A673 (cell line): ENCODE data around the gene ISYNA1. TPM values are rescaled to one million over a fixed set of nuclear protein-coding genes. Genes with fewer than 3 reads are reported as not detected.

Source experiments
- BruUV-seq: library from RNA; stranded (reverse); fragments of 400-500 nt; replicated peaks from 2 replicates; lab custom pipeline; 2021; lab: Mats Ljungman, UMichigan
- CTCF ChIA-PET: fragments of 300-600 bp; sonication (Branson Sonifier 250); formaldehyde crosslinking; loops from one replicate; lab custom pipeline; 2022; ENCODE audit warnings: antibody characterized with exemption; lab: Charles Lee
- POLR2A ChIA-PET: fragments of 300-600 bp; sonication (Branson Sonifier 250); formaldehyde crosslinking; loops from one replicate; lab custom pipeline; 2022; ENCODE audit warnings: antibody characterized with exemption; ENCODE audit not compliant: low non-redundant PET; lab: Charles Lee
- DNase-seq: peaks from one replicate; pipeline ENCODE4 v3.0.0-alpha.2; 2015; ENCODE audit warnings: low spot score
- H3K27ac ChIP-seq: fragments of 200-600 bp; sonication (generic); 2 replicates; pipeline ENCODE4 v1.5.1; 2016; ENCODE audit warnings: mixed run types, low read depth, mild to moderate bottlenecking, mixed read lengths, antibody characterized with exemption, low read length; ENCODE audit not compliant: poor library complexity, severe bottlenecking
- H3K27me3 ChIP-seq: fragments of 200-600 bp; sonication (generic); replicated peaks from 2 replicates; pipeline ENCODE4 v1.6.1; 2017; ENCODE audit warnings: mixed run types, low read depth, mild to moderate bottlenecking, mixed read lengths, antibody characterized with exemption, low read length; ENCODE audit not compliant: insufficient read depth, poor library complexity
- H3K36me3 ChIP-seq: fragments of 200-600 bp; sonication (generic); 2 replicates; pipeline ENCODE4 v1.6.1; 2016; ENCODE audit warnings: mixed run types, mild to moderate bottlenecking, mixed read lengths, antibody characterized with exemption, low read length; ENCODE audit not compliant: insufficient read depth, poor library complexity, severe bottlenecking
- H3K4me1 ChIP-seq: fragments of 200-600 bp; sonication (generic); 2 replicates; pipeline ENCODE4 v1.6.1; 2017; ENCODE audit warnings: mixed run types, mild to moderate bottlenecking, mixed read lengths, antibody characterized with exemption, low read length; ENCODE audit not compliant: insufficient read depth, poor library complexity, severe bottlenecking
- H3K4me3 ChIP-seq: fragments of 200-600 bp; sonication (generic); 2 replicates; pipeline ENCODE4 v1.5.1; 2016; ENCODE audit warnings: low read depth, mixed run types, mild to moderate bottlenecking, mixed read lengths, low read length; ENCODE audit not compliant: poor library complexity, severe bottlenecking
- H3K9me3 ChIP-seq: fragments of 200-600 bp; sonication (generic); 2 replicates; pipeline ENCODE4 v1.6.1; 2016; ENCODE audit warnings: mixed run types, low read depth, mild to moderate bottlenecking, mixed read lengths, antibody characterized with exemption, low read length; ENCODE audit not compliant: poor library complexity, severe bottlenecking
- EZH2 ChIP-seq: fragments of 200-600 bp; sonication (generic); IDR thresholded peaks from 2 replicates; pipeline ENCODE4 v1.6.1; 2017; ENCODE audit warnings: borderline replicate concordance, low read depth, mild to moderate bottlenecking, mixed read lengths, antibody characterized with exemption, low read length; ENCODE audit not compliant: poor library complexity, severe bottlenecking
- intact Hi-C: fragments of 100-400 bp; cut with micrococcal nuclease; formaldehyde crosslinking; loops from one replicate; pipeline ENCODE4 v1.10.0; 2022; ENCODE audit not compliant: unreplicated experiment
- total RNA-seq: library from RNA; stranded (reverse); gene quantifications from 2 replicates; pipeline ENCODE4 v1.2.3, GENCODE V29; 2021
- TF ChIP-seq, protein P1 (sequence below): fragments of 300-800, 200-600 bp; sonication (generic); conservative IDR thresholded peaks from 2 replicates; pipeline ENCODE4 v1.5.1; 2017; ENCODE audit warnings: low read depth, mild to moderate bottlenecking, antibody characterized with exemption, low read length, moderate library complexity, mixed read lengths

The ISYNA1 gene
- total RNA-seq, 1 experiment from 2014 or later: 153 TPM

DNA sequence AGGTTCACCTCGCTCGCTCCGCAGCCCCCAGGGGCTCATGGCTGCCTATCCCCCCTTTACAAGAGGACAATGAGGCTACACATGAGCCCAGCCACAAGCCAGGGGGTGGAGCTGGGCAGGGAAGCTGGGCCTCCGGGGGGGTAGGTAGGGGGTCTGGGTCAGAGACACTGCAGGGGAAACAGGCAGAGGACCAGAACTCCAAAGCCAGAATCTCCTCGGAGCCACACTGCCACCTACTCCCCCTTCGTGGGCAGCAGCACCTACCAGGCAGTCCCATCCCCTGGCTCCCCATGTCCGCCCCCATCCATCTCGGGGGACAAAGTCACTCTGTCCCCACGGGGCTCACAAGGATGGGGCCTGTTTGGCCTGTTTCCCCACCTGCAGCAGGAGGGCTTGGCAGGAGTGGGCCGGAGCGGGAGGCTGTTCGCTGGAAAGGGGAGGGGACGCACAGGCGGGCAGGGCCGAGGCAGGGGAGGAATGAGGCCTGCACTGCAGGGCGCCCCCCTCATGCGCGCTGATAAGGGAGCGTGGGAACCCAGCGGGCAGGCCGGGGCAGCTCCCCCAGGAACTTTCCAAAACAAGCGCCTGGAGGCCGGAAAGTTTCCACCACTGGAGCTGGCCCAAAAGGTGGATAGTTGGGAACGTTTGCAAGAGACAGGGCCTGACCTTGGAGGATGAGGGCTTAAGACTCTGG lies 545 bp upstream of the ISYNA1 start:
- BruUV-seq: no TSS peak
- ChIA-PET POLR2A (interaction anchor here (0.6 kb wide), 1 partner anchor 528 kb away, joined by 12 read pairs; no protein-coding TSS in a partner anchor), CTCF (interaction anchor here (0.8 to 2.0 kb wide), 2 partner anchors 13 to 23 kb away, joined by 3 to 5 read pairs; no protein-coding TSS in a partner anchor)
- no peak for TF ChIP-seq EZH2
- TF ChIP-seq, protein P1, sequence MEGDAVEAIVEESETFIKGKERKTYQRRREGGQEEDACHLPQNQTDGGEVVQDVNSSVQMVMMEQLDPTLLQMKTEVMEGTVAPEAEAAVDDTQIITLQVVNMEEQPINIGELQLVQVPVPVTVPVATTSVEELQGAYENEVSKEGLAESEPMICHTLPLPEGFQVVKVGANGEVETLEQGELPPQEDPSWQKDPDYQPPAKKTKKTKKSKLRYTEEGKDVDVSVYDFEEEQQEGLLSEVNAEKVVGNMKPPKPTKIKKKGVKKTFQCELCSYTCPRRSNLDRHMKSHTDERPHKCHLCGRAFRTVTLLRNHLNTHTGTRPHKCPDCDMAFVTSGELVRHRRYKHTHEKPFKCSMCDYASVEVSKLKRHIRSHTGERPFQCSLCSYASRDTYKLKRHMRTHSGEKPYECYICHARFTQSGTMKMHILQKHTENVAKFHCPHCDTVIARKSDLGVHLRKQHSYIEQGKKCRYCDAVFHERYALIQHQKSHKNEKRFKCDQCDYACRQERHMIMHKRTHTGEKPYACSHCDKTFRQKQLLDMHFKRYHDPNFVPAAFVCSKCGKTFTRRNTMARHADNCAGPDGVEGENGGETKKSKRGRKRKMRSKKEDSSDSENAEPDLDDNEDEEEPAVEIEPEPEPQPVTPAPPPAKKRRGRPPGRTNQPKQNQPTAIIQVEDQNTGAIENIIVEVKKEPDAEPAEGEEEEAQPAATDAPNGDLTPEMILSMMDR: no peak
- intact Hi-C loops: no loop called here
- peak overlapping the region; percentile 66 for H3K4me3 ChIP-seq
- no peak for DNase-seq
- H3K9me3 ChIP-seq: no peaks in the 10 kb centered on the region
- H3K36me3 ChIP-seq: peaks cover 26% of the 10 kb centered on the region
- H3K4me1 ChIP-seq: peaks cover 41% of the 10 kb centered on the region
- H3K27ac ChIP-seq: peak overlapping the region; percentile 84
- H3K27me3 ChIP-seq: no peaks in the 10 kb centered on the region

DNA sequence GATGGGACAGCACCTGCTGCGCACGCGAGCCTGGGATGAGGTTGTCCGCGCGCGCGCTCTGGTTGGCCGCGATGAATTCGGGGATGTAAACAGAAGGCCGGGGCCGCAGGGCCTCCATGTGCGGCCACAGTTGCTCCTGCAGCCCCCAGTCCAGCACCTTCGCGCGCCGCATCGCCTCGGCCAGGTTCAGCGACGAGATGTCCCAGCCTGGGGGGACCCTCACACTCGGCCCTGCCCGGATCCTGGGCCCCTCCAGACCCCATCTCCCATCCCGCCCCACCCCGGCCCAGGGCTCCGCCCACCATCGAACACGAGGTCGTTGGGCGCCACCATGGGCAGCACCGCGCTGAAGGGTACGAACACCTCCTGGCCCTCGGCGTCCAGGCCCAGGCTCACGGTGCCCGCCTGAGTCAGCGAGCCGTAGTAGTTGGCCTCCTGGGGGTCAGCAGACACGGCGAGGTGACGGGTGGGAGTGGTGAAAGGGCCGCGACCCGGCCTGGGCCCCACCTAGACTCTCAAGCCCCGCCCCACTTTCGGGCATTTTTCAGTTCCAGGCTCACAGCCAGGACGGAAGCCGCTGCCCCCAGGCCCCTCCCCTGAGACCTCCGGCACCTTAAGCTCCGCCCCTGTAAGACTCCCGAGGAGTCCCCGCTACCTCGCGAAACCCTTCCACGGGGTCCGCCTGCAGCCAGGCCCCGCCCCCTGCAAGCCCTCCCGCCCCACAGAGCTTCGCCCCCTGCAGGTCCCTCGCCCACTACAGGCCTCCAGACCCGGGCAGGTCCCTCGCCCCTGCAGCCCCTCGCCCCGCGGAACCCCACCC lies 1.1 kb downstream of the ISYNA1 start:
- peak; percentile 96 for DNase-seq
- intact Hi-C loops: no loop called here
- H3K36me3 ChIP-seq: peaks cover 30% of the 10 kb centered on the region
- ChIA-PET POLR2A (interaction anchor here (0.6 kb wide), 1 partner anchor 139 kb away, joined by 3 read pairs; no protein-coding TSS in a partner anchor), CTCF (interaction anchor here (0.6 kb wide), 2 partner anchors 9 to 88 kb away, joined by 5 to 6 read pairs; no protein-coding TSS in a partner anchor)
- no peaks in the 10 kb centered on the region for H3K9me3 ChIP-seq
- H3K27ac ChIP-seq: peak overlapping the region; percentile 50
- no peaks in the 10 kb centered on the region for H3K27me3 ChIP-seq
- BruUV-seq: no TSS peak
- H3K4me3 ChIP-seq: peak overlapping the region; percentile 66
- TF ChIP-seq EZH2: no peak
- TF ChIP-seq, protein P1: no peak
- peaks cover 55% of the 10 kb centered on the region for H3K4me1 ChIP-seq

DNA sequence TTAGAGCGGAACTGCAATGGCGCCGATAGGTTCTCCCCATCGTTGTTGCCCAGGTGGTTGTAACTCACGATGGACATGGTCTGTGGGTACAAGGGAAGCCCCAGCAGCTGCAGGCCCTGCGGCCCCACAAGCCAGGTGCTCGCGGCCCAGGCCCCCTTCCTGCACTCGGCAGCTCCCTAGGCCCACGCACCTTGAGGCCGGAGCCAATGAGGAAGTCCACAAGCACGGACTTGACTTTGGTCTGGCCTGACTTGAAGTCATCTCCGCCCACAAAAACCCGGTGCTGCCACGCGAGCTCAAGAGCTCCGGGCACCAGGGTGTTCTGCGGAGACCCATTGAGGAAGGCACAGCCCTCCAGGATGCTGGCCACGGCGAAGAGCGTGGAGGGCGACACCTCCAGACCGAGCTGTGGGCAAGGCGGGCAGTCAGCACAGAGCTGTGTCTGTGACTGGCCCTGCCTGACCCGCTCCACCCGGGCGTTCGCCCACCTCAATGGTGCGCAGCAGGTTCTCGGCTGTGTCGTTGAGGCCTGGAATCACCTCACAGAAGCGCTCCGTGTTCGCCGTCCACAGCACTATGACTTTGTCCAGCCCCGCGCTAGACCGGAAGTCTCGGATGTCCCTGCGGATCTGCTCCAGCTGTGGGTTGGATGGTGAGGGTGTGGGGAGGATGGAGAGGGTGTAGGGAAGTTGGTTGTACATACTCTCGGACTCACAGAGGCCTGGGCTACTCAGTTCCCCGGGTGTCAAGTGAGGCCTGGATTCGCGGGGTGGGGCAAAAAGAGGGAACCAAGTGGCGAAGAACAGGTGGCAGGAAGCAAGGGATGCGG lies 1.9 kb downstream of the ISYNA1 start:
- intact Hi-C loops: no loop called here
- peak overlapping the region; percentile 50 for H3K27ac ChIP-seq
- TF ChIP-seq EZH2: no peak
- TF ChIP-seq, protein P1: no peak
- peaks cover 30% of the 10 kb centered on the region for H3K36me3 ChIP-seq
- peak overlapping the region; percentile 66 for H3K4me3 ChIP-seq
- H3K9me3 ChIP-seq: no peaks in the 10 kb centered on the region
- no peak for DNase-seq
- POLR2A ChIA-PET: interaction anchor here (0.6 to 0.7 kb wide), 3 partner anchors 143 to 1097 kb away, joined by 4 to 9 read pairs (median 6); no protein-coding TSS in a partner anchor
- peaks cover 63% of the 10 kb centered on the region for H3K4me1 ChIP-seq
- CTCF ChIA-PET: interaction anchor here (0.8 kb wide), 1 partner anchor 157 kb away, joined by 3 read pairs; no protein-coding TSS in a partner anchor
- no peaks in the 10 kb centered on the region for H3K27me3 ChIP-seq
- no TSS peak for BruUV-seq
